G401 (cell line): Measurements from ENCODE around the gene KMT2B. TPM values are rescaled to one million over a fixed set of nuclear protein-coding genes. Genes with fewer than 3 reads are reported as not detected.

Source experiments
- DNase-seq: peaks from one replicate; pipeline ENCODE4 v3.0.0-alpha.2; 2015; ENCODE audit warnings: low spot score
- in situ Hi-C: cut with HindIII; loops from 2 replicates; pipeline ENCODE4 v1.10.0; 2016; ENCODE audit warnings: low sequenced_read_pairs, mixed read lengths
- total RNA-seq: library from RNA; depleted of rRNA; stranded (reverse); fragments of >200 nt; shearing (Covaris generic); gene quantifications from 2 replicates; pipeline ENCODE4 v1.2.3, GENCODE V29; 2014

The KMT2B gene
- total RNA-seq, 1 experiment from 2014 or later: 4.6 TPM

DNA sequence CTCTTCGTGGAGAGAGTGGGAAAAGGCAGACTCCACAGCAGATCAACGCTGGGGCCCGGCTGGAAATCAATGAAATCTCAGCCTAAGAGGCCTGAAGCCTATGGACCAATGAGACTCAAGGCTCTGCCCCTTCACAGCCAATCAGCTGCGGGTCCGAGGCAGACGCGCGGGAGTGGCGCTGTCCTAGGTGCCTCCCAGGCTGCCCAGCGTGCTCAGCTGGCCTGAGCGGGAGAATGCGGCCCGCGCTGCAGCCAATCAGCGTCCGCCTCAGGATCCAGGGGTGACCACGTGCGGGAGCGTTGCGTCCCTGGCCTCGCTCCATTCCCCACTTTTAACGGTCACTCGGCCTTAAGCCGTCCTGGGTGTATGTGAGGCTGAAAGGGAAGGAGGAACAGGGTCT lies 13.6 kb upstream of the KMT2B start, which contains the start of gene ZBTB32:
TSS of gene ZBTB32 (plus strand) at position 341 of the 400 bp plus-strand sequence. CDS start 10,069 bp downstream, outside the sequence.
- DNase-seq: peak; percentile 45
- in situ Hi-C loops: no loop called here

DNA sequence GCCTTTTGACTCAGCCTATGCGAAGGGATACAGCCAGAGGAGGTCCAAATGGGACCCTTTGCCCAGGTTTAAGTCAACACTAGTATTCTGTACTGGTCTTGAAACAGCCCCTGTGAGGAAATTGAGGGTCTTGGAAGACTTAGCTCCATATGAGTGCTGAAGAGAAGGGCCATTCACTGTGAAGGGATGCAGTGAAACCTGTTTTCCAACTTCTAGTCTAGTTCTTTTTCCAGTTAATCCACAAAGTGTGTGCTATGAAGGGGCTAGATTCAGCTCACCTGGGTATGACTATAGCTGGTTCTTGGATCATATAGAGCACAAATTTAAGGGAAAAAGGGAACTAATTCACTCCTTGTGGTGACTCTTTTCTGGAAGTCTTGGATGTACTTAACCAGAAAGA lies 9.4 kb upstream of the KMT2B start:
- in situ Hi-C loops: no loop called here
- no peak for DNase-seq

DNA sequence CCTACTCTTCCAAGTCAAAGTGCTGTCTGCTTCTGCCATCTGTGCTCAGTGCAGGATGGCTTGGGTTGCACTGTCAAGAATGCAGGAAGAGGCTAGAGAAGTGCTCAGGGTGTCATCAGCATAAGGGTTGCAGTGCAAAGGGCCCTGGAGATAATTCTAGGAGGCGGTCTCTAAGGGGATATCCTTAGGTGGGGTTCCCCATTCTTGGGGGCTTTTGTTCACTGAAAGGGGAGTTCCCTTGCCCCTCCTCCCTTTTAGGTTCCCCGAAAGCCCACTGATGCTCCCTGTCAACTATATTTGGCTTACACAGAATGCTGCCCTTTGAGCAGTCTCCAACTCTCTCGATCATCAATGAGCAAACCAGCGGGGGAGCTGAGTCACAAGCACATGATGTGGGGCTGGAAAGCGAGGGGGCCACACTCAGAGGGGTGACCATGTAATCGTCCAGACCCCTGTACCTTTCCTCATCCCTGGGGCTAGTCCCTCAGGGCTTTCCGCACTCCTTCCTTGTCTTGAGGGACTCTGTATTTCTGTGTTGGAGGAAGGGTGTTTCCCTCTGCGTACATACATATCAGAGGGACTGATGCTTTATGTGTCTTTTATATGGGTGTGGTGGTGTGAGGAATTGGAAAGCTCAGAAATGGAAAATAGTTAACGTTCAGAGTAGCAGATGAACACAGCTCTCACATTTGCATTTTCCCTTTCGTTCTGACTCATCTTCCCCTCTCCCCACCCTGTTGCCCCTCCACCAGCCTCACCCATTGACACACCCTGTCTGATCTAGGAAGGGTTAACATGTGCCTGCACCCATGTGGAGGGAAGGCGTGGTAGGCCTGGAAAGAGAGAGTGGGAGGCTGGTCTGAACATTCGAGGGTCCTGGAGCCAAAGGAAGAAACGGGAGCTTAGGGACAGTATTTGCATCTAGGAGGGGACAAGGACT lies 6.7 kb upstream of the KMT2B start:
- no peak for DNase-seq
- in situ Hi-C loops: no loop called here

DNA sequence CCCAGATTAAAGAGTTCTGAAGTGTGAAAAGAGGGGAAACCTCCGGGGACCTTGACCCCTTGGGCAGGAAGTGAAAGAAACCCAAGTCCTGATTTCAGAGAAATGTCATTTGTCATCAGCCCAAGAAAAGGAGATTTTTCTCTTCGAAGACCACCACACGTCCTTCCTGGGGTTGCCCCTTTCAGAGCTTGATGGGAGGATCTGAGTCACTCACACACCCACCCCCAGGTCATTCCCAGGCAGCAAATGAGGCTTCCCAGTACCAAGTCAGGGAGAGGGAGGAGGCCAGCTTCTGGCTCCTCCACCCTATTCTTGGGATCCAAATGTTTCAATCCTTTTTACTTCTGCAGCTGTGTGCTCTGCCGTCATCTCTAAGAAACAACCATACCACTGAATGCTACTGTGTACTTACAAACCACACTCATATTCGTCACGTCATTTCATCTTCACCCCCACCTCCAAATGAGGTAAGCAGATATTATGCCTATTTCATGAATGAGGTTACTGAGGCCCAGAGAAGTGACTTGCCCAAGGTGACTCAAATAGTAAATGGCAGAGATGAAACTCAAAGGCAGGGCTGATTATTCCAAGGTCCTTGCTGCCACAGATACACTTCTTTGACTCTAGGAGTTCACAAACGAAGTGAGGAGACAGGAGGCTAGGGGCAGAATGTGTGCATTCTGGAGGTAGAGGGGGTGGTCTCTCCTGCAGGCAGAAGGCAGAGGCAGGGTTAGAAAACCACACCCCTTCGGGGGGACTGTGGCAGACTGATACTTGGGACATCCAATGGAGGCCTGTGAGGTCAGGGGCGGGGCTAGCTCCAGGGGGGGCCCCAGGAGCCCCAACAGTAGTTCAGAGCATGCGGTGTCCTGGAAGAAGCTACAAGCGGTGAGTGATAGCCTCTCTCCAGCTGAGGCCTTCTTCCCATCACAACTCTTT lies 5.0 kb upstream of the KMT2B start:
- in situ Hi-C loops: no loop called here
- DNase-seq: no peak

DNA sequence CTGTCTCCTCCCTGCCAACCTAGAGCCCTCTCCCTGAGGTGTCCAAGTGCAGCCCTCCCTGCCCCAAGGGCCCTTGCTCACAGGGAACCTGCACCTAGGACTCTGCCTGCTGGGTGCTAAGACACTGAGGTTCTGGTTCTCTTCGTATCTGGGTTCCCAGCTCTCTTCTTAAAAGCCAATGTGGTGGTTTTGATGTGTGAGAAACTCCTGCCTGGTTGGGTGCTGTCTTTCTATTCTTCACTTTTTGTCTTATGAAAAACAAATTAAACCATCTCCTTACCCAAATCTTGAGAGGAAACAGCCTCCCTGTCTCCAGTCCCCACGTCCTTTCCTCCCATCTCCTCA lies 4.3 kb upstream of the KMT2B start:
- in situ Hi-C loops: no loop called here
- no peak for DNase-seq

DNA sequence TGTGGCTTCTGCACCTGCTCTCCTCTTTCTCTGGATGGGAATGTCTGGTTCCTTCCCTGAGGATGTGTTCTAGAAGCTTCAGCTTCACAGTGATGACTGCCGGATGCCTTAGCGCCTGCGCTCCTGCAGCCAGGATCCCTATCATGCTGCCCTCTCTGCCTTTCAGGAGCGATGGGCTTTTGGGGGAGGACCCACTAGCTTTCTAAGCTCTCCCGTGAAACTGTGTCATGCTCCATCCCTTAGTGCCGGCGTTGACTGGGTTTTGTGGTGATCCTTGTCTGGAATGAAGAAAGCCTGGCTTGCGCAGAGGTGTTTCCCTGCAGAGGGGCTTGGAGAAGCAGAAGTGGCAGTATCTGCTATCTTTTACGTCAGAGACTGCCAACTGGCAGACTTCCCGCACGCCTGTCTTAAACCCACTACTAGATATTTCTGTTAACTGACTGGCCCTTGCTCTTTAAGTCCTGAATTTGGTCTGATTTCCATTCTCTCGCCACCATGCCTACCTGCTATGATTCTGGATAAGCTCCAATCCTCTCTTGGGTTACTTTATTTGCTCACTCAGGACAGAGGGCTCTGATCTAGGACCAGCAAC lies 3.8 kb upstream of the KMT2B start:
- in situ Hi-C loops: no loop called here
- peak; percentile 45 for DNase-seq

DNA sequence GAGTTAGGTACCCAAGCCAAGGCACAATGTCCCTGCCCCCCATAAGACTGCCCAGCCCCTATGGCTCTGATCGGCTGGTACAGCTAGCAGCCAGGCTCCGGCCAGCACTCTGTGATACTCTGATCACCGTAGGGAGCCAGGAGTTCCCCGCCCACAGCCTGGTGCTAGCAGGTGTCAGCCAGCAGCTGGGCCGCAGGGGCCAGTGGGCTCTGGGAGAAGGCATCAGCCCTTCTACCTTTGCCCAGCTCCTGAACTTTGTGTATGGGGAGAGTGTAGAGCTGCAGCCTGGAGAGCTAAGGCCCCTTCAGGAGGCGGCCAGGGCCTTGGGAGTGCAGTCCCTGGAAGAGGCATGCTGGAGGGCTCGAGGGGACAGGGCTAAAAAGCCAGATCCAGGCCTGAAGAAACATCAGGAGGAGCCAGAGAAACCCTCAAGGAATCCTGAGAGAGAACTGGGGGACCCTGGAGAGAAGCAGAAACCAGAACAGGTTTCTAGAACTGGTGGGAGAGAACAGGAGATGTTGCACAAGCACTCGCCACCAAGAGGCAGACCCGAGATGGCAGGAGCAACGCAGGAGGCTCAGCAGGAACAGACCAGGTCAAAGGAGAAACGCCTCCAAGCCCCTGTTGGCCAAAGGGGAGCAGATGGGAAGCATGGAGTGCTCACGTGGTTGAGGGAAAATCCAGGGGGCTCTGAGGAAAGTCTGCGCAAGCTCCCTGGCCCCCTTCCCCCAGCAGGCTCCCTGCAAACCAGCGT lies 3.0 kb upstream of the KMT2B start:
- peak; percentile 36 for DNase-seq
- in situ Hi-C loops: no loop called here

DNA sequence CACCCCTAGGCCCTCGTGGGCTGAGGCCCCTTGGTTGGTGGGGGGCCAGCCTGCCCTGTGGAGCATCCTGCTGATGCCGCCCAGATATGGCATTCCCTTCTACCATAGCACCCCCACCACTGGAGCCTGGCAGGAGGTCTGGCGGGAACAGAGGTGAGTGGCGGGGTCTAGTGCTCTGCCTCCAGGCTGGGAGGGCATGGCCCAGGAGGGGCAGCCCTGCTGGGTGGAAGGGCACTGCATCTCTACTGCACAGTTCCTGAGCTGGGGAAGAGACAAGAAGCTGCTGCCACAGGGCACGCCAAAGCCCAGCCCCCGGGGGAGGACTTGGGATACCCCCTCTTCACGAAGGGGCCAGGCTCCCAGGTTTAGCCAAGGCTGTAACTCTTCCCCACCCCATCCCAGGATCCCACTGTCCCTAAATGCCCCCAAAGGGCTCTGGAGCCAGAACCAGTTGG lies 2.4 kb upstream of the KMT2B start:
- DNase-seq: no peak
- in situ Hi-C loops: no loop called here

DNA sequence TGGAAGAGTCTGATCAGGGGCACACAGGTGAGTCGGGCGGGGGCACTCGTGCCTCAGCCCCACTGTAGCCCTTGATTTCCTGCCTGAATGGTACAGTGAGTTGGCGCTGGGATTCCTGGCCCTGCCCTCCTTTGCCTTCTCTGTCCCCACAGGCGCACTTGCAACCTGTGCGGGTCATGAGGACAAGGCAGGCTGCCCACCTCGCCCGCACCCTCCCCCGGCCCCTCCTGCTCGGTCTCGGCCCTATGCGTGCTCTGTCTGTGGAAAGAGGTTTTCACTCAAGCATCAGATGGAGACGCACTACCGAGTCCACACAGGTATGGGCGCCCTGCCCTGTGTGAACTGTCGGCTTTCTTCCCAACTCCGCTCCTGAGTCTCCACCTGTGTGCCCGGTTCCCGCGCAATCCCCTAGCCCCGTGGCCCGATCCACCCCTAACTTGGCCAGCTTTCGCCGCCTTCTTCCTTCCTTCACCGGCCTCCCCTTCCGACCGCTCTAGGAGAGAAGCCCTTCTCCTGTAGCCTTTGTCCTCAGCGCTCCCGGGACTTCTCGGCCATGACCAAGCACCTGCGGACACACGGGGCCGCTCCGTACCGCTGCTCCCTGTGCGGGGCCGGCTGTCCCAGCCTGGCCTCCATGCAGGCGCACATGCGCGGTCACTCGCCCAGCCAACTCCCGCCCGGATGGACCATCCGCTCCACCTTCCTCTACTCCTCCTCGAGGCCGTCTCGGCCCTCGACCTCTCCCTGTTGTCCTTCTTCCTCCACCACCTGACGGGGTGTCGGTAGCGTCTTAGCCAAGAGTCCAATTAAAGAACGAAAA lies 1.6 kb upstream of the KMT2B start:
- peak; percentile 74 for DNase-seq
- in situ Hi-C loops: no loop called here

DNA sequence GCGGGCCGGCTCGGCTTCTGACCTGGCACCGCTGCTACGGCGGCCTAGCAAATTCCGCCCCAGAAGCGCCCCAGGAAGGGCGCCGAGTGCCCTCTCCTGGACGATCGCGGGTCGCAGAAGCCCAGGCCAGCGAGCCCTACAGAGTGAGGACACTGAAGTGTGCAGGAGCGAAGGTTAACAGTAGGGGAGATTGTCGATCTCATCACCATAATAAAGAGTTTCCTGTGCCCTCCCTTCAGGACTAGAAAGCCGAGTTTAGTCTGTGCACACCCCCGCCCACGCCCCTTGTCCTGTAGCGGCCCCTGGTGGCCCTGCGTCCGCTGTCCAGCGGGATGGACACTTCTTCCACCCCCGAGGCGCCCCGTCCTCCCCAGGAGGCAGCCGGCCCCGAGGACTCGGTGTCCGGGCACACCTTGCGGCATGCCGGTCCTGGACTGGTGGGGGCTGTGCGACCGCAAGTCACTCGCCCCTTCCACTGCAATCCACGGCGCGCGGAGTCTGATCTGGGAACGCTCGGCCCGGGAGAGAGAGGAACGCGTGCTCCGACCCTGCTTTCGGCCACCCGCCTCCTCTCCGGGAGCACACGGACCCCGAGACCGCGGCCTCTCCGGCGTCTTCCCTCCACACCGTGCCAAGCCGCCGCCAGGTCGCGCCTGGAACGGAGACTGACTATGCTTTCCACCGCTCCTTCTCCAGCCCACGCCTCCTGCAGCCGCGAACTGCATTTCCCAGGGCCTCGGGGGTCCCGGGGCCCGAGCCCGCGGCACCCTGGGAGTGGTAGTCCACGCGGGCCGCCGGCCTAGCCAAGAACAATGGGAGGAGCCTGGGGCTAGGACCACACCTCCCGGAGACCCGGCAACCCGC lies 770 bp upstream of the KMT2B start:
- DNase-seq: peak; percentile 96
- in situ Hi-C loops: no loop called here

DNA sequence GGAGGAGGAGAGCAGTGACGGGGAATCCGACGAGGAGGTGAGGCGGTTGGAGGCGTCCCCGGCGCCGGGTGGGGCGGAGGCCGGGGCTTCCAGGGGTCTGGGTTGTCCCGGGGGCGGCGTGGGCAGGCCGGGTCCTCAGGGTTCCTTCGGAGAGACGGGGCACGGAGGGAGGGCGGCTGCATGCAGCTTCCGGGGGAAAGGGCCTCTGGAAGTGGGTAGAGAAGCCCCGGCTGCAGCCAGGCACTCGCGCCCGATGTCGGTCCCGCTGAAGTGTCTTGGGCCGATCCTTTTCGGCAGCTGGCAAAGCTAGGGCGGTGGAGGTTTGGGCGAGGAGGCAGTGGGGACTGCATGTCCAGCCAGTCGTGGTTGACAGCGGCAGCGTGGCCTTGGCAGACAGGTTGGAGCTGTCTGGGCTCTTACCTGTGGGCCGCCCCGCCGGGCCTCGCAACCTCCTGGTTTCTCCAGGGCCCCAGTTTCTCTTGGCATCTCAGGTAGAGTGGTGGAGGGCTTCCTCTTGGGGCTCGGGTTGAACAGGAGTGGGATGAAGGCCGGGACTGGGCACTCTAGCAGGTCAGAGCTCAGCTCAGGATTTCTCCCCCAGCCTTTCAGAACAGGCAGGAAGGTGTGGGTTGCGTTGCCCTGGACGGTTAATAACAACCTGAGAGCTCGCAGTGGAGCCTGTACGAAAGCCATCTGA lies 690 bp downstream of the KMT2B start:
- DNase-seq: no peak
- in situ Hi-C loops: no loop called here

DNA sequence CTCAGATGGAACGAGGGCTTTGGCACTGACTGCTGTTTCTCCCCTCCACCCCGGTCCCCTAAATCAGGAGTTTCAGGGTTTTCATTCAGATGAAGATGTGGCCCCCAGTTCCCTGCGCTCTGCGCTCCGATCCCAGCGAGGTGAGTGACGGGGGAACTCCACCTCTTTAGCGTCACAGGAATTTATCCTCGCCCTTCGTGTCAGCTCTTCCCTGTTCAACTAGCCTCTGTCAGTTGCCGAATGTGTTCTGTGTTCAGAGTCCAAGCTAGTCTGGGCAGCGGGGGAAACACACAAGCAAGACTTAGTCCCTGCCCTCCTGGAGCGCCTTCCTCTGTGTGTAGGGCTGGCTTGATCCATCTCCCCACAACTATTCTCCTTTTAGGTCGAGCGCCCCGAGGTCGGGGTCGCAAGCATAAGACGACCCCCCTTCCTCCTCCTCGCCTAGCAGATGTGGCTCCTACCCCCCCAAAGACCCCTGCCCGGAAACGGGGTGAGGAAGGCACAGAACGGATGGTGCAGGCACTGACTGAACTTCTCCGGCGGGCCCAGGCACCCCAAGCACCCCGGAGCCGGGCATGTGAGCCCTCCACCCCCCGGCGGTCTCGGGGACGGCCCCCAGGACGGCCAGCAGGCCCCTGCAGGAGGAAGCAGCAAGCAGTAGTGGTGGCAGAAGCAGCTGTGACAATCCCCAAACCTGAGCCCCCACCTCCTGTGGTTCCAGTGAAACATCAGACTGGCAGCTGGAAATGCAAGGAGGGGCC lies 1.8 kb downstream of the KMT2B start:
- DNase-seq: no peak
- in situ Hi-C loops: no loop called here

DNA sequence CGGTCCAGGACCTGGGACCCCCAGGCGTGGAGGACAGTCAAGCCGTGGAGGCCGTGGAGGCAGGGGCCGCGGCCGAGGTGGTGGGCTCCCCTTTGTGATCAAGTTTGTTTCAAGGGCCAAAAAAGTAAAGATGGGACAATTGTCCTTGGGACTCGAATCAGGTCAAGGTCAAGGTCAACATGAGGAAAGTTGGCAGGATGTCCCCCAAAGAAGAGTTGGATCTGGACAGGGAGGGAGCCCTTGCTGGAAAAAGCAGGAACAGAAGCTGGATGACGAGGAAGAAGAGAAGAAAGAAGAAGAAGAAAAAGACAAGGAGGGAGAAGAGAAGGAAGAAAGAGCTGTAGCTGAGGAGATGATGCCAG lies 2.3 kb downstream of the KMT2B start:
- DNase-seq: no peak
- in situ Hi-C loops: no loop called here

DNA sequence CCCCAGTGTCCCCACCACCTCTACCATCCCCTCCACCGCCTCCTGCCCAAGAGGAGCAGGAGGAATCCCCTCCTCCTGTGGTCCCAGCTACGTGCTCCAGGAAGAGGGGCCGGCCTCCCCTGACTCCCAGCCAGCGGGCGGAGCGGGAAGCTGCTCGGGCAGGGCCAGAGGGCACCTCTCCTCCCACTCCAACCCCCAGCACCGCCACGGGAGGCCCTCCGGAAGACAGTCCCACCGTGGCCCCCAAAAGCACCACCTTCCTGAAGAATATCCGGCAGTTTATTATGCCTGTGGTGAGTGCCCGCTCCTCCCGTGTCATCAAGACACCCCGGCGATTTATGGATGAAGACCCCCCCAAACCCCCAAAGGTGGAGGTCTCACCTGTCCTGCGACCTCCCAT lies 2.8 kb downstream of the KMT2B start:
- no peak for DNase-seq

DNA sequence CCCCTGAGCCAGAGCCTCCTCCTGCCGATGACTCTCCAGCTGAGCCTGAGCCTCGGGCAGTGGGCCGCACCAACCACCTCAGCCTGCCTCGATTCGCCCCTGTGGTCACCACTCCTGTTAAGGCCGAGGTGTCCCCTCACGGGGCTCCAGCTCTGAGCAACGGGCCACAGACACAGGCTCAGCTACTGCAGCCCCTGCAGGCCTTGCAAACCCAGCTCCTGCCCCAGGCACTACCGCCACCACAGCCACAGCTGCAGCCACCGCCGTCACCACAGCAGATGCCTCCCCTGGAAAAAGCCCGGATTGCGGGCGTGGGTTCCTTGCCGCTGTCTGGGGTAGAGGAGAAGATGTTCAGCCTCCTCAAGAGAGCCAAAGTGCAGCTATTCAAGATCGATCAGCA lies 3.6 kb downstream of the KMT2B start:
- DNase-seq: no peak
- in situ Hi-C loops: no loop called here

More for the DNA sequence above, 2.8 kb downstream of the KMT2B start:
- in situ Hi-C loops: no loop called here

DNA sequence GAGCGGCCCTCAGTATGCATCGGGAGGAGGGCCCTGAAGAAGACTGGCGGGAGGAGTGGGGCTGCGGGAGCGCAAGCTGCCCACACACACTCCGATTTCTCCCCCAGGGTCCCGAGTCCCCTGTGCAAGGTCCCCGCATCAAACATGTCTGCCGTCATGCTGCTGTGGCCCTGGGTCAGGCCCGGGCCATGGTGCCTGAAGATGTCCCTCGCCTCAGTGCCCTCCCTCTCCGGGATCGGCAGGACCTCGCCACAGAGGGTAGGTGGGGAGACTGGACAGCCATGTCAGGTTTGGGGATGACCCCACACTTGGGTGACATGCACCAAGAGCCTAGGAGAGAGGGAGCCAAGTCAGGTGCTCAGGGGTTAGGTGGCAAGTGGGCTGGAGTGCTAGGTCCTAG lies 4.7 kb downstream of the KMT2B start:
- in situ Hi-C loops: no loop called here
- no peak for DNase-seq
